Measurements from ENCODE around the gene DYNLRB1. TPM values are rescaled to one million over a fixed set of nuclear protein-coding genes. Genes with fewer than 3 reads are reported as not detected.

The DYNLRB1 gene
- total RNA-seq, result 43.1 and 86.3 TPM in 2 replicates

GRCh38 chr20:34516247-34517113, at the start of gene DYNLRB1:
Gene DYNLRB1 (plus strand): TSS chr20:34516422. CDS start chr20:34516459, 37 bp downstream.

GRCh38 chr20:34558320-34559218, 42.3 kb downstream of the DYNLRB1 start, which contains the start of gene MAP1LC3A:
Gene MAP1LC3A (plus strand): TSS chr20:34558718. CDS start chr20:34558869, 151 bp downstream.

Other genes with a start within 250 kb of the DYNLRB1 start
- gene AHCY, start 213.1 kb upstream of the DYNLRB1 start, total RNA-seq, result 95.2 and 100 TPM in 2 replicates
- gene ITCH, start 153.1 kb upstream of the DYNLRB1 start, total RNA-seq, result 40.5 and 109 TPM in 2 replicates
- 14.2 and 28.1 TPM in 2 replicates for gene MAP1LC3A, start 42.3 kb downstream of the DYNLRB1 start, total RNA-seq
- 4.4 and 10.1 TPM in 2 replicates for gene PIGU, start 160.7 kb downstream of the DYNLRB1 start, total RNA-seq
- 5.3 and 11.2 TPM in 2 replicates for gene TP53INP2, start 187.9 kb downstream of the DYNLRB1 start, total RNA-seq